T-helper 9 cell (primary cell): Measurements from ENCODE around the gene DST.

Experiments used
- DNase-seq: peaks from one replicate; pipeline ENCODE4 v3.0.0-alpha.2; 2020

The DST gene

GRCh38 chr6:56430629-56431600 lies 211.8 kb downstream of the DST start:
- no peak for DNase-seq

DNA sequence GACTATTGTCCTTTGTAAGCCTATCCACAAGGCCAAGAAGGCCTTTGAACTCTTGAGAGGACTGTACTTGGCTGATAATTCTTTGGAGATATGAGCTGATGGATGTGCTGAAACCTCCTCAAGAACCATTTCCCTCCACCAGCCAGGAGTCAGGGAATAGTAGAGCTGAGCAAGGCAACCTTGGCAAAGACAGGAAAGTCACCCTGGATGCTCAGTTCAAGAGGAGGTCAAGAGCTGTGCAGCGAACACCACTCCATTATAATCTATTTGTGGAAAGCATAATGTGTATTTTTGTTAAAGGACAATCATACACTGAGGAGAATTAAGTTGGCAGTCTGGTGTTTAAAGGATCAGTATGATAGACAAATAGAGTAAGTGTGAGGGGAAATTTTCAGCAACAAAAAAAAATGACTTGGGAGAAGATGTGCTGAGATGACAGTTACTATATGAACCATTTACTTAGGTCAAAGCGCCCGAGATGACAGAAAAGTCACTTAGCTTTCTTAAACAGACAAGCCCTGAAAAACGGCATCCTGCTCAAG lies 218.1 kb downstream of the DST start:
- DNase-seq, result no peak

GRCh38 chr6:56424064-56424463 lies 218.6 kb downstream of the DST start:
- no peak for DNase-seq

DNA sequence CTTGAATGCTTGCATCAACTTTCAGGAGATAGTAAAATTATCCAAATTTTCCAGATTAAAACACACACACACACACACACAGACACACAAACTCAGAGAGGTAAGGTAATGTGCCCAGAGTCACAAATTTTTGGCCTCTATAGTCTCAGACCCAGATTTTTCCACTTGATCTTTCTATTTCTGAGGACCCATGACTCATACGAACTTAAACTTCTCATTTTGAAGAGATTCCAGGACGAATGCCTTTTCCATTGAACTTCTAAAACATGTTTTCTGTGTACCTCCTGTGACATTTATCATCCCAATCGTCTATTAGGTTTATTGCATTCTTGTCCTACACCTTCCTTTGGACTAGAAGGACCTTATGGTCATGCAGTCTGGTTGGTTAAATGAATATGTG lies 222.4 kb downstream of the DST start:
- no peak for DNase-seq

DNA sequence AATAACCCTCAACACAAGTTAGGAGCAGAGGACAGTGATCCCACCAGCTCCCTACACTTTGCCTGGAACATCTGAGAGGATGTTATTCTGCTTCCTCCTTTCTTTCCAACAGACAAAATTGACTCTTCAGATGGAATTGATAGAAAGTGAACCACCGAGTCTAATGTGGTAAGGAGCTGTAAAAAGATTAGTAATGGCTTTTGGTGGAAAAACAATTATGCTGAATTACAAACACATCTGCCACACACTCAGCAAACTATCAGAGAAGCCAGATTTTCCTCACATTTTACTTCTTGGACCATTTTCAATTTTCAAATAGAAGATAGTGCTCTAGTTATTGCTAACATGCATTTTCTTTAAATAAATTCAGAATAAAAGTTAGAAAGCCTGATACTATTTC lies 223.5 kb downstream of the DST start:
- no peak for DNase-seq

DNA sequence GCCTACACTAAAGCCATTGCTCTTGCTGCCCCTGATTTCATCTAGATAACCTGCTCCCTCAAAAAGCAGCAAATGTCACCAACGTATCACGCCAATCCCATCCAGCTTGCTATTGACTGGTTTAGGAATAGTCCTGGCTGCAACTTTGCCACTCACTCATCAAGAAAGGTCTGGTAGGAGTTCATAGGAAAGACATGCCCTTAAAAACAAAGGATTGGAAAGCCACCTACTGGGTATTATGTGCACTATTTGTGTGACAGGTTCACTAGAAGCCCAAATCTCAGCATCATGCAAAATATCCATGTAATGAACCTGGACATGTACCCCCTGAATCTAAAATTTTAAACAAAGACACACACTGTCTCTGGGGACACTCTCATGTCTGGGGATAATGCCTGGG lies 224.9 kb downstream of the DST start:
- DNase-seq, result no peak

DNA sequence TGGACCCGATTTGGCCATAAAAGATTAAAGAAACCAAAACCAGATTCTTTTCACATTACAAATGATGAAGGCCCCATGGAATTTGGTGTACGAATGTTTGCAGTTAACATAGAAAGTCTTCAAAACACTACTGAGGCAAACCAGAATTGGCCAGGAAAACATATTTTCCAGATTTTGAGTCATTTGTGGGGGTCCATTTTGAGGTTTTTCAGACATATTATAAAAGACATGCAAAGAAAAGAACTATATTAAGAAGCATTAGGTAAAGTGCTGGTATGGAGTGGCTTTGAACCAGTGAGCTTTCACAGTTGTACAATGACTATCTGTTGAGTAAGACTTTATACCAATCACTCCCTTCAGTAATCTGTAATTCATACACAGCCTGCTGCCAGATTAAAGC lies 226.4 kb downstream of the DST start:
- DNase-seq, result no peak

GRCh38 chr6:56408976-56409375 lies 233.7 kb downstream of the DST start:
- DNase-seq, result no peak
